ENCODE measurements around the gene GK.
"Not testable (repeated sequence)": the region's sequence is repeated elsewhere in the genome, so short reads cannot be mapped to it uniquely, and the experiment has no call there.

The GK gene

DNA sequence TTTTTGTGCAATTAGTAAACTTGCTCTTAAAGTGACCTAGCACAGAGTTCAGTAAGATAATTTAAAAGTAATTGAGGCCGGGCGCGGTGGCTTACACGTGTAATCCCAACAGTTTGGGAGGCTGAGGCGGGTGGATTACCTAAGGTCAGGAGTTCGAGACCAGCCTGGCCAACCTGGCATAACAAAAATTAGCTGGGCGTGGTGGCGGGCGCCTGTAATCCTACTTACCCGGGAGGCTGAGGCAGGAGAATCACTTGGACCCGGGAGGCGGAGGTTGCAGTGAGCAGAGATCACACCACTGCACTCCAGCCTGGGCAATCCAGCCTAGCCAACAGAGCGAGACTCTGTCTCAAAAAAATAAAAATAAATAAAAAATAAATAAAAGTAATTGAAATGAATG lies 1.2 kb downstream of the GK start:
- DNase-seq (ENCODE audit: low spot score): not testable (repeated sequence)

DNA sequence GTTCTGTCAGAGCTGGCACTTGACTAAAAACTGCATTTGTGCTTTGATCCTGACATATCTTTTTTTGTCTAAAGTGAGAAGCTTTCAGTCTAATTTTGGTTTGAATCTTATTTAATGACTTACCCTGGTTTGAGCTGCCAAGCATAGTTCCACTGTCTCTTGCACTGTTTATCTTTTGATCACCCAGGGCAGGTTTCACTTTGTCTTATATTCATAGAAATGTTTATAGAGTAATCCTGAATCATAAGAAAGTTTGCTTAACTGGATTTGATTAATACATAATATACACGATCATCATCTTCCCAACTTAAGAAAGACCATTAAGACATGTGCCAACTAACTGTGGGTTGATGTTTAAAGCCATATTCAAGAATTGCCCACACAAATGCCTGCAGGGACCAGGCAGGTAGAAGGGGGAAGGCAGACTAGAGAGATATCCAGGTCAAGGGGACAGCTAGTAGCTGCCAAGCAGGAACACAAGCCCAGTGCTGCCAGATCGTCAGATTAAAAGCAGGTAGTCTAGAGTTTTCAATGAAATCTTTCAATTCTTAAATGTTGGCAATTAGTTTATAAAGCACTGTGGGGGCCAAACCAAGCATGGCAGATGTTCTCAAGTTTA lies 1.9 kb downstream of the GK start:
- no peak for DNase-seq (ENCODE audit: low spot score)

DNA sequence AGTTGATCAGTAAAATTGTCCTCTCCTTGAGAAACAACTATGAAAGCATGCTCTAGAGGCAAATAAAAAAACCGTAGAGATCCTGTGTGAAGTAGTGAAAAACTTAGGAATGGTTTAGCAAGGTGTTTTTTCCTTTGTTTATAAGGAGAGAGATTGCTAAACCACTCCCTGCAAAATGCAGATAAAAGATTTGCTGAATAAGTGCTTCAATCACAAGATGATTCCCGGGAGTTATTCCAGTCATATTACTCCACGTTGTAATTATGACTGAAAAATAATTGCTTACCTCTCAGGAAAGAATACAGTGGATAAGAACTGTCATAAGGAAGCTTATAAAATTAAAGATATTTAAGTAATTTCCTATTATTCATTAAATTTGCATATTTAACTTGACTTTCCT lies 2.8 kb downstream of the GK start:
- DNase-seq (ENCODE audit: low spot score): no peak

DNA sequence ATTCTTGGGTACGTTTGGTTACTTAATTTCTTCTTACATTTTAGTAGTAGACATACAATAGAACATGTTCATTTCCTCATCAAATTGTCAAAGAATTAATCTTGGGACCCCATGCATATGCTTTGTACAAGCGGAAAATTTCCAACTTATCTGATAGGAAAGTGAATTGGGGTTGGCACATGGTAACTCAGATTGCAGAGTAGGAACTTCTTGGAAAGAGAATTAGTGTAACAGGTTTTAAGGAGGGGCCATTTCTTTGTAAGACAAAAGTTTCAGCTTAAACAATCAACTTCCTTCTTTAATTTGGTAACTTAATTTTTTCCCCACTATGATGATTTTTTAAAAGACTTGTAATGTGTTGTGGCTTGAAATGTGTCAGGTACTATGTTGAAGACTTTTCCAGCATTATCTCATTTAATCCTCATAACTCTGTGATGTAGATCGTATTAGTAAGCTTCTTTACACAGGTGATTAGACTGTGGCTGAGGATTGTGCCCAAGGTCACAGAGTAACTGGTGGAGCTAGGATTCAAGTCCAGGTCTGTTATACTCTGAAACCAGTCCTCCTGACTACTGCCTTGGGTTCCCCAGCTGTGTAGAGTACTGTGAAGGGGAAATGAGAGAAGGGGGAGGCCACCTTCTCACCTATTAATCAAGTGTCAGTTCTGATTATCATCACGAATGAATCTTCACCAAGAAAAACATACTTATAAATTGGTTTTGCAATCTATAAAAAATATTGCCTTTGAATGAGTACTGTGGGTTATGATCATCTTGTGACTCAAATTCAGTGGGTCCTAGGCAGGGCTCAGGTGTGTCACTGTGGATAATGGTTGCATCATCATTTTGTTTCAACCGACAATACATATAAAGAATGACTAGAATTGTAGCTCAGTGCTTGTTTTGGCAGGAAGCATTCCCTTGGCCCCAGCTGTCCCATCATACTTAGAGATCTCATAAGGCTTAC lies 4.3 kb downstream of the GK start:
- no peak for DNase-seq (ENCODE audit: low spot score)

DNA sequence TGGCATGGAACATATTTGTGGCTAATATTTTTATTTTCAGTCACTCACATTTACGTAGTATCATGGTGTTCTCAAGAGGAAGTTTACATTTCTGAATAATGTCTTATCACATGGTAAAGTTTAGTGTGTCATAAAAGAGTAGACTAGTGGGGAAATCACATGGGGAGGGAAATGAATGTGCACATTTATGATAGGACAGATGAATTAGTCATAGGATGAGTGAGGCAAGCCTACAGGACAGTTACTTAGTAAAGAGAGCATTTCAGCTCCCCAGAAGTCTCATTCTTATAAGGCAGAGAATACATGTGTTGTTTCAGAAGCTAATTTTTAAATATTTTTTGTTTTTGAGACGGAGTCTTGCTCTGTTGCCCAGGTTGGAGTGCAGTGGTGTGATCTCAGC lies 6.2 kb downstream of the GK start:
- DNase-seq (ENCODE audit: low spot score): no peak

DNA sequence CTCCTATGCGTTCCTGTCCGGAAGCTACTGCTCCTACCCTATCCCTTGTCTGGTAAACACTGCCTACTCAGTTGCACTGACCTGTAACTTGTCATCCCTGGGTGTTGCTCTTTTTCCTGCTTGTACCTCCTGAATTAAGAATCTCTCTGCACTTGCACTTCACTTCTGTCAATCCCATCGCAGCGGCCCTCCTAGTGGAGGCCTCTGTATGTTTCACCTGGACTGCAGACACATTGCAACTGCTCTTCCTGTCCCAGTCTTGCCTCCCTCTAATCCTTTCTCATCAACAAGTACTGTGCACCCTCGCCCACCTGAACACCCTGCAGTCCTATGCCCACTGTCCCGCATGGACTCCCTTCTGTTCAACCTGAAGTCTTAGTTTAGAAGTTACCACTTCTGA lies 8.0 kb downstream of the GK start:
- no peak for DNase-seq (ENCODE audit: low spot score)

DNA sequence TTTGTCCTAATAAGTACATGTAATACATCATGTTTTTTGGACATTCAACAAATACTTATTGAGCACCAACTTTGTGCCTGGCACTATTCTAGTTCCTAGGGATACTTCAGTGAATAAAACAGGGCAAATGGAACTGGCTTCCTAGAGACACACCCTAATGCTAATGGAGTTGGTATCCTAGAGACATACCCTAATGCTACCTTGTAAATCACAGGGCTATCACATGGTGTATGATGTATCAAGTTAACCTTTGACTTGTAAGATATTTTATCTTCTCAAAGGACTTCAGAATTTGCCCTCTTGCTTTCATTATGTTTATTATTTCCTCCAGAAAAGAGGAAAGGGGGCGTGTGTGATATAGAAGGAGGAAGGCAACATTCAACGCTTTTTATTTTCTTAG lies 10.1 kb downstream of the GK start:
- no peak for DNase-seq (ENCODE audit: low spot score)

DNA sequence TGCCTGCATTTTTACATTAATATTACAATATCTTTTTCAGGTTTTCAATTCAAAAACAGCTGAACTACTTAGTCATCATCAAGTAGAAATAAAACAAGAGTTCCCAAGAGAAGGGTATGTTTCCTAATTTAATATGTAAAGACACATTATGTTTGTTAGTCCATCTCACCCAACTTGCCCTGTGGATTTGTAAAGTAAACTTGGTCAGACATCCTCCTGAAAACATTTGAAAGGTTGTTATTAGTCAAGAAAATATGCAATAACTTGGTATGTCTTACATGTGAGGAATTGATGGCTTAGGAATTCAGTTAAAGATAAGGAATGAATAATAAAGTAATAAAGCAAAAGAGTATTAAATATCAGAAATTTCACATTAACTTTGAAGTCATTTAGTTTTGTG lies 12.2 kb downstream of the GK start:
- no peak for DNase-seq (ENCODE audit: low spot score)

DNA sequence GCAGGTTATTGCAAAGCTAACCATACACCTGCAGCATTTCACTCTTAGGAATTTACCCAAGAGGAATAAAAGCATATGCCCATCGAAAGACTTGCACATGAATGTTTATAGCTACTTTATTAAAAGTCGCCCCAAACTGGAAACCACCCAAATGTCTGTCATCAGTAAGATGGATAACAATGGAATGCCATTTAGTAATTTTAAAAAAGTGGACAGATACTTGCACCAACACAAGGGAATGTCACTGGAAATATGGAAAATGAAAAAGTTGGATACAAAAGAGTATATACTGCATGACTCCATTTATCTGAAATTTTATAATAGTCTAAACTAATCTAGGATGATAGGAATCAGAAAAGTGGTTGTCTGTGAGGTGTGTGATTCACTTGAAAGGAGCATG lies 12.9 kb downstream of the GK start:
- DNase-seq (ENCODE audit: low spot score): no peak

DNA sequence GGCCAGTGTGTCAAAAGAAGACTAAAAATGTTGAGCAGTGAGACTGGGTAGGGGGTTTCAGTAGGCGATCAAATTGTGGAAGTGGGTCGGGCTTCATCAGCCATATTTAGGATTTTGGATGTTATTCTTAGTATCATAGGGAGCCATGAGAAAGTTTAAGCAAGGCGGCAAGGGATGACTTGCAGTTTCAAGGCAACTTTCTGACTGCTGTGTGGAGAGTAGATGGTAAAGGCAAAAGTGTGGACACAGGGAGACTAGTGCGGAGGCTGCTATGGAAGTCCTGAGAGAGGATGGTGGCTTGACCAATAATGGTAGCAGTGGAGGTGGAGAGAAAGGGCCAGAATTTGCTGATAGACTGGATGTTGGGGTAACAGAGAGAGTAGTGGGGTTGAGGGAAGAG lies 15.4 kb downstream of the GK start:
- no peak for DNase-seq (ENCODE audit: low spot score)

DNA sequence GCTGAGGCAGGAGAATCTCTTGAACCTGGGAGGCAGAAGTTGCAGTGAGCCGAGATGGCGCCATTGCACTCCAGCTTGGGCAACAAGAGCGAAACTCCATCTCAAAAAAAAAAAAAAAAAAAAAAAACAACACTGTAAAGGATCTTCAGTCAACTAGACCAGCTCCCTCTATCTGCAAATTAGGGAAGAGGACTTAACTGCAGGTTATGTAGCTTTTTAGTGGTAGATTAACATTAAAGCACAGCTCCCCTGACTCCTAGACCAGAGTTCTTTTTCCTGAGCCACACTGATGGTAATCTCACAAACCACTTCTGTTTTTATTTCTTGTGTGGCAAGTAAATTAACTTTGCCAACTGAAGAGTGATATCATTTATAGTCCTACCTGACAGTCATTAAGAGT lies 18.0 kb downstream of the GK start:
- DNase-seq (ENCODE audit: low spot score): not testable (repeated sequence)

DNA sequence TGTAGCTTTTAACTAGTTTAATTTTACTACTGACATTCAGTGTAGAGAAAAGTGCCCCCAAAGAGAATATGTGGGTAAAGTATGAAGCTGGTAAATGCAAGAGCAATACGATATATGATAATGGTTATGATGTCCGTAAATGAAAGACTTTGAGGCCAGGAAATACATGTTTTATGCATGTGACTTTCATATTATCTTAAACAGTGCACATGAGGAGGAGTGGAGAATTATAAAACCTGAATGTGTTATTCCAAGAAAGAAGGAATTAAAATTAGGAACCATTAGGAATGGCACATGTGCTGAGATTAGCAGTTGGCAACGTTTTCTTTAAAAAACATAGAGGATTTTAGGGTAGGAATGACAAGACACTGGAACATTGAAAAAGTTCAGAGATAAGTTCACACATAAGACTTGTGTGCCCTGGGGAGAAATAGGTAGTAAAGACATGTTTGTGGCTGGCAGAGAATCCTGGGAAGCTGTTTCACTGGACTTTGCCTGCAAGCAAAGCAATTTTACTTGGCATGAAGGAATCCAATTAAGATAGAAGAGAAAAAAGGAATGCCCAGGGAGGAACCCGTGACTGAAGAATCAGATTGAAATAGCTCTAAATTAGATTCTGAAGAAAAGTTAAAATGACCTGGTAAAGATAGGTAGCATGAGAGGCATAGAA lies 20.0 kb downstream of the GK start:
- no peak for DNase-seq (ENCODE audit: low spot score)

DNA sequence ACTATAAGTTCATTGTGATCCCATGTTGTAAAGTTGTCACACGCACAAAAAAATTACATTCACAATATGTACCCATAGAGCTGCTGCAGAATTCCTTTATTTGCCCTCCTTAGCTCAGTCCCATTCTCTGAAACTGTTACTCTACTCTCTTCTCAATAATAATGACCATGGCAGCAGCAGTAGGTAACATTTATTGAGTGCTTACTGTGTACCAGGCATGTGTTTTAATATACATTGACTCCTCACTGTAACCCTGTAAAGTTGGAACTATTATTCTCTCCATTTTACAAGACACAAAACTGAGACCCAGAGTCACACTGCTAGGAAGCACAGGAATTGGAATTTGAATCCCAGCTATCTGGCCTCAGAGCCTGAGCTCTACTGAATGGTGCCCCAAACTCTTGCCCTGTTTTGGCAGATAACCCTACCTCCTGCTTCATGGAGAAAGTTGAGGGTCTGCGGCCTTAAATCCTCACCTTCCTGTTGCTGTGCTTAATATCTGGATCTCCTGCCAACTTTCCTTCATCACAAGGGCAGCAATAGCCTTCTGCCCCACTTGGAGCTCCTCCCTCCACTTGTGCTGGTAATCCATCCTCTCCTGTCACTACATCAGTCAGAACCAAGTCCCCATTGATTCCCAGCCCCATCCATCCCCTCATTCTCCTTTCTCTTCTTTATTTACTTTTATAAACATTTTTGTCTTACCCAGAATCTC lies 20.8 kb downstream of the GK start:
- DNase-seq (ENCODE audit: low spot score): no peak

DNA sequence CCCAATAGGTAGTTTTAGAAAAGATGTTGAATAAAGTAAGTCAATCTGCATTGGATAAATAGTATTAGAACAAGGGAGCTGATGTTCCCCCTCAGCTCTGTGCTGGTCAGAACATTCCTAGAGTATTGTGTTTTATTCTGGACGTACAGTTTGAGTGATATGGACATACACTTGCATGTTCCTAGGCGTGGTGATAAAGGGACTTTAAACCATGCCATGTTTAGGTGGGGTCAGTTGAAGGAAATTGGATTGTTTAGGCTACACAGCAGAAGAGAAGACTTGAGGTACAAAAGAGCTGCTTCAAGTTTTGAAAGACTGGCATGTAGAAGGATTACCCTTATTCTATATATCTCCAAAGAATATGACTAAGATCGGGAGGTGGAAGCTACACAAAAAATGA lies 21.6 kb downstream of the GK start:
- no peak for DNase-seq (ENCODE audit: low spot score)

DNA sequence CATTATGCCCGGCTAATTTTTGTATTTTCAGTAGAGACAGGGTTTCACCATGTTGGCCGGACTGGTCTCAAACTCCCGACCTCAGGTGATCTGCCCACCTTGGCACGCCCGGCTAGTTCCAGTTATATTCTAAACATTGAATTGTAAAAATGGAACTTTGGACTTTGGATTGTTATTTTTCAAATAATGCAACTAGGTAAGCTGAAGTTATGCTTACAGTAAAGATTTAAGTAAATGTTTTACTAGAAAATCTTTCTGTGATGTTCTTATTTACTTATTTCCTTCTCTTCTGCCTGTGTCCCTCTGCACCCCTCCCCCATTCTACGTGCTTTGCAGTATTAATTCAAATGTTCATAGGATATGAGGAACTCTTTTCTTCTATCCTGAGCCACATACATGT lies 26.1 kb downstream of the GK start:
- DNase-seq (ENCODE audit: low spot score): no peak

DNA sequence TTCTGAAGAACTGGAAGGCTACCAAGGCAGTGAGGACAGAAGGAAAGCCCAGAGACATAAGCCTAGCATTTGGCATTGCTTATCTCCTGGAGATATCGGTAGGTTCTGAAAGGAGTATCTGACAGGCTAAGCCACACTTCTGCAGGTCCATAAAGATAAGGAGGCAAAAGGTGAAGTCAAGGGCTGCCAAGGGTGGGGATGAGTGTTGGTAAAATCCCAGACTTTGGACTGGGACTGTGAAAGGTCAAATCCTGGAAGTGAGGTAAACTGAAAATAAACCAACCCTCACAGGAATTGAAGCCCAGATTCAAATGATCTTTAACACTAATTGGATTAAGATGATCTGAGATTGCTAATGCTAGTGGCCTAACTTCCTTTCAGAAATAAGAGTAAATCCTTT lies 27.4 kb downstream of the GK start:
- DNase-seq (ENCODE audit: low spot score): no peak

DNA sequence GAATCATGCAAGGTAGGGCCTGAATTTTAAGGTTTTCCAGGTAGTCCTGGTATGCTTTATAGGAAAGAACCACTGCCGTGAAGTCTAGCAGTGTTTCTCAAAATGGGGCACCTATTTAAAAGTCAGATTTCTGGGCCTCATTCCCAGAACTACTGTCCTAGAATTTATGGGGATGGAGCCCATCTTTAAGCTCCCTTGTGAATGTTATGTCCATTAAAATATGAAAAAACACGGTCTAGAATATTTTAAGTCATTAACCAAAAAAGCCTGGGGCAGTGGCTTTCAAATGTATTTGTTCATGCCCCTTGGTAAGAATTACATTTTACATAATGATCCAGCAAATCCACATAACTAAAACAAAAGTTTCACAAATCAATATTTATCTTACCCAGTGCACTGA lies 35.4 kb downstream of the GK start:
- no peak for DNase-seq (ENCODE audit: low spot score)

DNA sequence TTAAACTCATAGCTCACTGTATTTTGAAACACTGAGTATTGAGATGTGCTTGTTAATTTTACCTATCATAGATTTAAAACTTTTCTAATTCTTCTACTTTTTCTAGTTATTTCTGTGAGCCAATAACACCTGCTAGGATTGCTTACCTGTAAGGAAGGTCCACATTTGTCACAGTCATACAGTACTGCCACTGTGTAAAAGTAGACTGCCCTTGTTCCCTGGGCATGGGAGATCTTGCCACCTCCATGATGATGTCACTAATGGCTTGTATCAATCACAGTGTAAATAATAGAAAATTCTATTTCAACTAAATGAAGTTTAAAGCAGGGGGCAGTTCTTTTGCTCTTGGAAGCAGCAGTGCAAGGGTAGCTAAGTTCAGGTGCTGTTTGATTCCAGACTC lies 35.9 kb downstream of the GK start:
- no peak for DNase-seq (ENCODE audit: low spot score)

DNA sequence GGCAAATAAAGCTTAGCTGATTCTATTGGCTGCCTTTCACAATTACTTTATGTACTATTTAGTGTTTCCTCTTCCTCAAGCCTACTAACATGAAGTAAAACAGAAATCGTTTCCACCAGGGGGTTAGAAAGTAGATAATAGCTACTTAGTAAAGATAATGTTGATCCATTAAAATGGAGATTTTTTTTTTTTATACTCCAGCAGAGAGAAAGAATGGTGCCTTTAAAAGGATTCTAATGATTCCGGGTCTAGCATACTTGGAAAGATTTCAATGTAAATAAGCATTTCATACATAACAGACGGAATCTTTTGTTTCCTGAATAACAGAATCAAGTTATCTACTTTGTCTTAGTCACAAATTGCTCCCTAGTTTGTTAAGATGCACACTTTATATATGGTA lies 37.1 kb downstream of the GK start:
- DNase-seq (ENCODE audit: low spot score): no peak

DNA sequence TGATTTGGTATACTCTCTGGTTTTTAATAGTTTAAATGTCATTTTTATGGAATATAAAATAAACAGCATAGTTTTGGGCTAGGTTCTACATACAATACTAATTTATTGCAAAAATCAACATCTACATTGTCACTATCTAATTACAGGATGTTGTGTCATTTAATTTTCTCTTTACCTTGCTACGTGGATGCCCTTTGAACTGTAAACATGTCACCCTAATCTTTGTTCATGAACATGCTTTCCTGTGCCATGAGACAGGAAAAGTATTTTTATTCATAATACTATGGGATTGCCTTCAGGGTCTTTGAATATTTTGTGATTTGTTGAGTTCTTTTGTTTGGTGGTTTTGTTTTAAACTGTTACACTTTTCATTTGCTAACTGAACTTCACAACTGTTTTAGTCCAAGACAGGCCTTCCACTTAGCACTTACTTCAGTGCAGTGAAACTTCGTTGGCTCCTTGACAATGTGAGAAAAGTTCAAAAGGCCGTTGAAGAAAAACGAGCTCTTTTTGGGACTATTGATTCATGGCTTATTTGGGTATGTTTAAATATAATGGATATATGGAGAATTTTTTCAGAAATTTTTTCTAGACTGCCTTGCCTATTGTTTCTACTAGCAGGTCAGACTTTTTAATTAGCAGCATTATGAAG lies 40.9 kb downstream of the GK start:
- no peak for DNase-seq (ENCODE audit: low spot score)

DNA sequence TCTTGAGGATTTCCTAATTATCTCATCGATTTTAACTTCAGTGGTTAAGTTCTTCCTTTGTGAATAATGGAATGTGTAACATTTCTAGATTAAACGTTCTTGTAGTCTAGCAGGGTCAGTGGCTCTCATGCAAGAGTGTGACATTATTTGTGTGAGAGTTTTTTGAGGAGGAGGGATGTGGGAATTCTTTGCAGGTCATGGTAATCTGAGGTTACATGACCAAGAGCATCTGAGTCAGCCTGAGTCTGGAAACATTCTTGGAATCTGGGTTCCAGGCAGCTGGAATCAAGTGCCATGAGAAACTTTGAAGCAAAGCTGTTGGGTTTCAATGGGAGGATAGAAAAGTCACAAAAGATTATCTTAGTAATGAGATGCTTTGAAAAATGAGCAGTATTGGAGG lies 49.5 kb downstream of the GK start:
- DNase-seq (ENCODE audit: low spot score): no peak

DNA sequence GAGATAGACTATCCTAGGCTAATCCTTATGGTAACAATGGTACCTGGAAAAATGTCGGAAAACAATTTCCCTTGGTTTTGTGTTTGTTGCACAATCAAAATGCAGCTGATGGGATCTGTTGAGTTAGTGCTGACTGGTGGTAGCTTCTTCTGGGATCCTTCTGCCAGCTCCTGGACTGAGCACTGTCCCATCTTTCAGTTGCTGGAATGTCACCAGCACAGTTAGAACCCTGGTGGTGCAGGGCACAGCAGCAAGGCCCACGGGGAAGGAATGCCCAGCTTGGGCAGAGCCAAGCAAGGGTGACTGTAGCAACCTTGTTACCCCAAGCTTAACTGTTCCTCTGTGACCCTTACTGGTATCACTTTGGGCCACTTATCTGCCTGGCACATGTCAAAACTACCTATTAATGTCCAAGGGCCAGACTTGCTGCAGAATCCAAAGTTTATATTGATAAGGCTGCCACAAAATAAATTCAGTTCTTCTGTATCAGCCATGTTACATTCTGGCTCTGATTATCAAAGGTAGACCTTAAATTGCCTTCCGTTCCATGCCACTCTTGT lies 53.1 kb downstream of the GK start:
- DNase-seq (ENCODE audit: low spot score): no peak
